CMK (cell line): ENCODE measurements around the gene SCRN2.
A peak's percentile ranks its signal among the peaks of the same experiment; 100 is the strongest.

ENCODE experiments used
- DNase-seq: peaks from one replicate; pipeline ENCODE4 v3.0.0-alpha.2; 2010; ENCODE audit warnings: low read depth

Gene SCRN2

DNA sequence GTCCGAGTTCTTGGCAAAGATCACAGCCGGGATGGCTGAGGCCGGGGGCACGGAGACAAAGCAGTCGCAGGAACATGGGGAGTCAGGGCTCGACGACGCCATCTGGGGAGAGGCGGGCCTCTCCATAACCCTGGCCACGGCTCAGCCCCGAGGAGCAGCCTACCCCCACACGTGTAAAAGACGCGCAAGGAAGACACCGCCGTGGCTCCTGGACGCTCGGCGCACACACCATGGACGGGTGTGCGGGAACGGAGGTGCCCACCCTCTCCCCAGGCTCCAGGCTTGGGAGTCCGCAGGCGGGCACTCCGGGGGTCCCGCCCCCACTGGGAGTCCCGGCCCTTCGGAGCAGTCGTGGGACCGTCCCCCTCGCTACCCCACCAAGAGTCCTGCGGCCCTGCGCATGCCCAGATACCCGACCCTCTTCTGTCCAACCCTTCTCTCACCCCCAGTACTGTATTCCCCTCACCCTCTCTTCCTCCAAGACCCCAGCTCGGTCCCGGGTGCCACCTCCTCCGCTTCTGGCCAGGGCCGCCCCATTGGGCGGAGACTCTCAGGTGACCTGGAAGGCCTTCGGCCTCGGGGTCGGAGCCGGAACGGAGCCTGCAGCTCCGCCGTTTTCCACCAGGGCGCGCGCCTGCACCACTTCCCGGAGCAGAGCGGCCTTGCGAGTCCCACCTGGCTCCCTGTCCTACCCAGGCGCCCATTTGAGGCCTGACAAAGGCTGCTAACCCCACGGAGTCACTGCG is at the start of gene SCRN2:
Gene SCRN2 (minus strand): TSS at position 532 of the 746 bp plus-strand sequence. CDS start 430 bp downstream, at position 102.
- peak; percentile 88 for DNase-seq

GRCh38 chr17:47889734-47890529 is 48.9 kb upstream of the SCRN2 start:
- peak; percentile 52 for DNase-seq

GRCh38 chr17:47888293-47888692 is 47.2 kb upstream of the SCRN2 start:
- DNase-seq, result no peak

GRCh38 chr17:47884905-47885730 is 44.0 kb upstream of the SCRN2 start:
- no peak for DNase-seq

DNA sequence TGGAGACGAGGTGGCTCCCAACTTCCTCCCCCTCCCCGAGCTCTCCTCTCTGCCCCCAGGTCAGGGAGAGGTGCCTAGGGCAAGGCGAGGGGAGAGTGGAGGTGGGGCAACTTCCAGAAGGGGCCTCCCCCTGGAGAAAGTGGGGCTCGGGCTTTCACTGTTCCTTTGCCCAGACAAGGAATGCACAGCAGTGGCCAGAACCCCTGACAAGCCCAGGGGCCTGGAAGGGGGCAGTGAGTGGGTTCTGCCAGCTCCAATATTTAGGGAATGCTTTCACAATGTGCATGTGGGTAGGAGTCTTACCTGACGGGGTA is 43.3 kb upstream of the SCRN2 start:
- no peak for DNase-seq

GRCh38 chr17:47883589-47884426 is 42.7 kb upstream of the SCRN2 start:
- no peak for DNase-seq

DNA sequence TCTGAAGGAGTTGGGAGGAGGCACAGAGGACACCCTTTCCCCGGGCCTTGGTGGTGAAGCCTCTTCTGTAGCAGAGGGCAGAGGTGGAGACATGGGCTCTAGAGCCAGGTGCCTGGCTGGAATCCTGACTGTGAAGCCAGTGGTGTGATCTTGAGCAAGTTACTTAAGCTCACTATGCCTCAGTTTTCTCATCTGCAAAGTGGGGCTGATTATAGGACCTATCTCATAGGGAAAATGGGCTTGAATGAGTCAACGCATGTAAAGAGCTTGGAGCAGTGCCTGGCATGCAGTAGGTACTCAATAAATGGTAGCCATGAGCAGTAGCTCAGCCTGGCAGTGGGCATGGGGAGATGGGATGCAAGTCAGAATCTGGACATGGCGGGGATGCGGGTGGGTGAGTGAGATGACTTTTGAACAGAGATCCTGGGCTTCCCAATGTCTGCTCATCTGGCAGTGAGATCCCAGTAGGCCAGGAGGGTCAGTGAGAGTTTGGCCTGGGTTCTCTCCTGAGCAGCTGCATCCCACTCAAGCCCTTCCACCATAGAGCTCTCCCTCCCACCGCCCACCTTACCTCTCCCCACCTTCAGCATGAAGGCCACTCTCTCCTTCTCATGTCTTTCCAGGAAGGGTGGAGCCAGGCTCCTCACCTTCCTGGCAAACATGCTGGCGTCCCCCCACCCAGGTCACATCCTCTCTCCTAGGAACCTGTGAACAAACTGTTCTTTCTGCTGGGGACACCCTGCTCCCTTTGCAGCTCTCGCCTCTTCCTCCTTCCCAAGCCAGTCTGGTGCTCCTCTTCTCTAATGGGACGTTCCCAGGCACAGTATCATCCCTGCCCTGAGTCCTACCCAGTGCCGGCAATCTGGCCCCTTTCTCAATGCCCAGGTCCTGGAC is 41.9 kb upstream of the SCRN2 start:
- DNase-seq, result no peak

DNA sequence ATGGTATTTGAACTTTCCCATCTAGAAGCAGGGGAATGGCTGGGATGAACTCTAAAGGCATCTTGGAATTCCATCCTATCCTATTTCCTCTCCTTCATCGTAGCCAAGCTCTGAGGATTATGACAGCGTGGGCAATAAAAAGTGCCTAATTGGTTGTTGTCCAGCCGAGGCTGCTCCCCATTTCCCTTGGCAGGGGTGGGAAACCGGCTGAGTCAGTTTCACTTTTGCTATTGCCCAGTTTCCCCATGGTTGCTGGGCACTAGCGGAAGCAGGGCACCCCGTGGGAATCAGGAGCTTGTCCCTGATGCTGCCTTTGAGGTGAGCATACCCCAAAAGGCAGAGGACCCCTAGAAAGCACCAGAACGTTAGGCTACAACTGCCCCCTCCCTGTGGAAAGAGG is 41.2 kb upstream of the SCRN2 start:
- no peak for DNase-seq

DNA sequence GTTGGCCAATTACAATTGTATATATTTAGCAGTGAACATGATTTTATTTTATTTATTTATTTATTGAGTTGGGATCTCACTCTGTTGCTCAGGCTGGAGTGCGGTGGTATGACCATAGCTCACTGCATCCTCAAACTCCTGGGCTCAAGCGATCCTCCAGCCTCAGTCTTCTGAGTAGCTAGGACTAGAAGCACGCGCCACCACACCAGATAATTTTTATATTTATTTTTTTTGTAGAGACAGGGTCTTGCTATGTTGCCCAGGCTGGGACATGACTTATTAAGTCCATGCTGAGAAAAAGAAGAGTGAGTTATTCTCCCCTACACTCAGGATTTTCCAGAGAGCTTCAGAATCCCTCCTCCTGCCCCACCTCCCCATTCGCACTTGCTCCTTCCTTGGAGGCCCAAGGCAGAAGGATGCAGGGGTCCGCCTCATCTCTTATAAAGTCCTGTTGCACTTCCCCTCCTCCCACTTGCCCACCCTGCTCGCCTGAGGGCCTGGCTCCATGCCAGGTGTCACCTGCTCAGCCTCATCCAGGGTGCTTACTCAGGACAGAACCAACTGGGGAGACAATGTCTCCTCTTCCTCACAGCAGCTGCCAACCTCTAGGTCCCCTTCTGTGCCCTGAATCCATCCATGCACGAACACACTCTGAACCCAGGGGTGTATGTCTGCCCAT is 38.8 kb upstream of the SCRN2 start:
- DNase-seq, result no peak

- DNase-seq, result peak; percentile 55
Measured at GRCh38 chr17:47879028-47879585, 38.0 kb upstream of the SCRN2 start.

DNA sequence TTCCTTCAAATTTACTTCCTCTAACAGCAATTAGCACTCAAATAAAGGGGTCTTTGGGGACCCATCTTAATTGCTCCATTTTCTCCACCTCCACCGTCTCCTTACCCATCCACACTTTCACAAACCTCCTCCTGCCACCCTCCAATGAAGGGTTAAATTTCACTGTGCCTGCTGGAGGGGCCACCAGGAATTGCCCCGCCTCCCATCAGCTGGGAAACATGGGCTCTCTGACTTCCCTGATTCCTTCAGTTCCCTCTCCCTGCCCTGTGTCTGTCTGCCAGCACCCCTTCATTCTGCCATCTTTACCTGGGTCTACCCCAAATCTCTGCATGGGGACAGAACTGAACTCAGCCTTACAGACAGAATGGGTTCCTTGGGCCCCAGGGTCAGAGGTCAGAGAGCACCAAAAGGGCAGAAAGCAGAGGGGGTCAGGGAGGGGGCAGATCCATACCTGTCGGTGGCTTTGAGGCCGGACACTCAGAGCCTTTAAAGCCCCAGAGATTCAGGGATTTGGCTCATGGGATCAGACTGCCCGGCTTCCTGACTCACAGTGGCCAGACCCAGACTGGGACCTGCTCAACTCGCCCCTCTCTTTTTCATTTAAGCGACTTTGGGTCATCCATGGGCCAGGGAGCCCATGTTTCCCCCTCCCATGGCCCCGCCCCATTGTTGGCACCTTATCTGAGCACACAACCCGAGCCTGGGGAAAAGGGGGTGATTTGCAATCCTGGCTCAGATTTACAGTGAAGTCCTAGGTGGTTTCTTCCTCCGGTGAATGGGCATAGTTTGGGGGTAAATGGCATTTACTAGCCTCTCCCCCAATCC is 37.3 kb upstream of the SCRN2 start:
- no peak for DNase-seq

DNA sequence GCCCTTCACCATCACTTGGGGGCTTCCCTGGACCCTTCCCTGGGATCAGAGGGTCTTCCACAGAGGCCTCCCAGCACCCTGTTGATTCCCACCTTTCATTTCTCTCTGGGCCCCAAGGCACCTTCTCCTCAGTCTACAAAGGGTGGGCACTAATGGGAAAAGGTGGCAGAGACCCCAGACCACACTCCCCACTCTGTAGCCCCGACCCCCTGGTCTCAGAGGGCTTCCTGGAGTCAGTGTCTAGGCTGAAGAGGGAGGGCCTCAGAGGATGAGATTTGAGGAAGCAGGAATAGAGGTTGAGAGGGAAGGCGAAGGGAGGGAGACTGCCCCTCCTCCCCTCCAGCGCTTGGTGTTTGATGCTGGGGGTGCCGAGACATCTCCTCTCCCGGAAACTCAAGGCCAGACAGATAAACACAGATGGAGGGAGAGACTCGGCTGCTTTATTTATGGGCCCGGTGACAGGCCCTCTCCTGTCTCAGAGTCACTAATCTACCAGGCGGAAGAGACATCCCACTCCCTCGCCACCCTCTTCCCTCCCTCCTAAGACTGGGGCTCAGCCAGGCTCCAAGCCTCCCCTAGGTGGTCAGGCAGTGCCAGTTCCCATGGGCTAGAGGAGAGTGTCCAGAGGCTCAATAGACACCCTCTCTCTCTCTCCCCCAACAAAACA is 36.4 kb upstream of the SCRN2 start:
- peak; percentile 48 for DNase-seq

DNA sequence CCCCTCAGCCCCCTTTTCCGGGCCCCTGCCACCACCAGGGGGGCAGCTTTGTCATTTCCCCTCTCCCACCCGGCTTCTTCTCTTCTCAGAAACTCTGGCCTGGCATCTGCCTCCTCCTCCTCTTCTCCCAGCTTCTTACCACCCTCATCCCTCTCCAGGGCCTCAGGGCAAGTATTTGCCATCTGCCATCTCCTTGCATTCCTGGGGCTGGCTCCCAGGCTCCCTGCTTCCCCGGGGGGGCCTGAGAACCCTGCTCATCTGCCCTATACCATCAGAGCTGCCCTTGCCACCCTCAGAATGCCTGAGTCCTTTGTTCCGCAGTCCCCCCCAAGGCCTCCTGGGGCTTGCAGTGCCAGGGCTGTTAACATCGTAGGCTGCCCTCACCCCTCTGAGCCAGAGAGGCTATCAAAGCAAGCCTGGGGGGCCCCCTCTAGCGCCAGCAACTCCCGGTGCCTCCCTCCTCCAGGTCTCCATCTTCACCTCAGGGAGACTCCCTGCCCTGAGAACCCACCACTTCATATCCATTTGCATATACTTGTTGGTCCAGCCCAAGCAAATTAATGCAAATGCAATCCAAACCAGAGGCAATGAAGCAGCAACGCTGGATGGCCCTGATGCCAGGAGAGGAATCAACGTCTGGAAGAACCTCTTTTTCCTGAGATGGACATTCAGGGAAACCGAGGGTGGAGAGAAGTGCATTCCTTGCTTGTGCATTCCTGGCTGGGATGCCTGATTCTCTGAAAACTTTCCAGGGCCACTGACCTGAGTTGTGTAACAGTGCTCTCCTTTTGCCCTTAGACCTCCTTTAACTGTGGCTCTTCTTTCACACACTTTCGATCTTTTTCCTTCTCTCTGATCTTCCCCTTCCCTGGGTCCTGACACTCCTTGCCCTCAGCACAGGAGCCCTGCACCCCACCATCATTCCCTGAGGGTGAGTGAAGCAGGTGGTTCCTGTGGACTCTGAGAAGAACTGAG is 34.2 kb upstream of the SCRN2 start:
- no peak for DNase-seq

GRCh38 chr17:47873200-47874090 is 32.4 kb upstream of the SCRN2 start:
- DNase-seq, result no peak

- no peak for DNase-seq
Measured at GRCh38 chr17:47872651-47873161, 31.6 kb upstream of the SCRN2 start.
